Measurements from ENCODE around the gene ERBB4.
"Not testable (repeated sequence)": the region's sequence is repeated elsewhere in the genome, so short reads cannot be mapped to it uniquely, and the experiment has no call there.

The ERBB4 gene

DNA sequence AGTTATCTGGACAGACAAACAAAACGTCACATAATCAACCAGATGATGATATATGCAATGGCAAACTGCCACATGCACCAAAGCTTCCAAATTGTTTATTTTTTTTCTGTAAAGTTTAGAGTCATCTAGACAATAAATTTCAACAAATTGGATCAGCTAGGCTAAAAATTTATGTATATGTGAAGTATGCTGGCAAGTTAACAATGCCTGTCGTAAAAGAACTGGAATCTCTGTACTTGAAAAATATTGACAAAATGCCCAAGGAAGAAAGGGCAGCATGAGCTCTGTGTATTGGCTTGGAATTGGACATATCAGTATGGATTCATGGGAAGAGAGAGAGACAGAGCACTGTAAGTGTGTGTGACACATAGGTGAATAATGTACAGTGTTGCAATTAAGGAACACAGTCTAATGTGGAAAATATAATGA is 309.8 kb downstream of the ERBB4 start:
- DNase-seq: no peak

GRCh38 chr2:212227755-212228154 is 310.8 kb downstream of the ERBB4 start:
- DNase-seq: peak in 4 of 56 donors; percentile 1 to 49 (median 2)

GRCh38 chr2:212226114-212226513 is 312.5 kb downstream of the ERBB4 start:
- DNase-seq: no peak

- no peak for DNase-seq
Observed at GRCh38 chr2:212223696-212224095, 314.9 kb downstream of the ERBB4 start.

DNA sequence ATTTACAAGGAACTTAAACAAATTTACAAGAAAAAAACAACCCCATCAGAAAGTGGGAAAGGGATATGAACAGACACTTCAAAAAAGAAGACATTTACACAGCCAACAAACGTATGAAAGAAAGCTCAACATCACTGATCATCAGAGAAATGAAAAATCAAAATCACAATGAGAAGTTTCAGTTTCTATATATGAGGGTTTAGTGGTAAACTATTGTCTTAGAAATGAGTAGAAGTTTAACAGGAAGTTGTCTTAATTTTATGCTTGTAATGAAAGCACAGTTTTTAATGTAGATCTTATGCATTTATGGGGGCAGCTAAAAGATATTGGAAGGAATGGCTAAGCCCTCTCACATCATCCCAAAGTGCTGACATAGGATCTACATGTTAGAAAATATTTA is 325.4 kb downstream of the ERBB4 start:
- no peak for DNase-seq

DNA sequence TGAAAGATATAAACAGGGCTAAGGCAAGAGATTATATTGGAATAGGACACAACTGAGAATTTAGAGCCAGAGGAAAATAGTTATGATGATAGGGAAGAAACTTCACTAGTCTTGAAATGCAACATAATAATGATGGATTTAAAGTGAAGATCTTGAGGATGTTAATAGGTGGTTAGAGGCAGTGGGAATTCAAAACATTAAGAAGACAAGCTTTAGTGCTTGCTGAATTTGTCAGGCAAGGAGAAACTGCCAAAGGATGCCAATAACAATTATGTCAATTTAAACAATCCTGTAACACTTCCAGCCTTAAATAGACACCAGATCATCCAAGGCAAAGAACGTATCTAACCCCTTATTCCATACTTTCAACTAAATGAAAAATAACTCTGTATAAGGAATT is 330.1 kb downstream of the ERBB4 start:
- no peak for DNase-seq

GRCh38 chr2:212197776-212198175 is 340.8 kb downstream of the ERBB4 start:
- DNase-seq: no peak

- no peak for DNase-seq
Observed at GRCh38 chr2:212195626-212196025, 343.0 kb downstream of the ERBB4 start.

- no peak for DNase-seq
Observed at GRCh38 chr2:212194396-212194795, 344.2 kb downstream of the ERBB4 start.

- DNase-seq: no peak
Observed at GRCh38 chr2:212193803-212194202, 344.8 kb downstream of the ERBB4 start.

GRCh38 chr2:212193056-212193455 is 345.5 kb downstream of the ERBB4 start:
- DNase-seq: no peak

DNA sequence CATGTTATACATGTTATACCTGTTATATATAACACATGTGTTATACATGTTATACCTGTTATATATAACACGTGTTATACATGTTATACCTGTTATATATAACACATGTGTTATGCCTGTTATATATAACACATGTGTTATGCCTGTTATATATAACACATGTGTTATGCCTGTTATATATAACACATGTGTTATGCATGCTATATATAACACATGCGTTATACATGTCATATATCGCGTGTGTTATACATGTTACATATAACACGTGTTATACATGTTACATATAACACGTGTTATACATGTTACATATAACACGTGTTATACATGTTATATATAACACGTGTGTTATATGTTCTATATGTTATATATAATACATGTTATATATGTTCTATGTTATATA is 347.2 kb downstream of the ERBB4 start:
- DNase-seq: not testable (repeated sequence)

GRCh38 chr2:212186166-212186565 is 352.4 kb downstream of the ERBB4 start:
- no peak for DNase-seq

- no peak for DNase-seq
Observed at GRCh38 chr2:212181646-212182045, 357.0 kb downstream of the ERBB4 start.

DNA sequence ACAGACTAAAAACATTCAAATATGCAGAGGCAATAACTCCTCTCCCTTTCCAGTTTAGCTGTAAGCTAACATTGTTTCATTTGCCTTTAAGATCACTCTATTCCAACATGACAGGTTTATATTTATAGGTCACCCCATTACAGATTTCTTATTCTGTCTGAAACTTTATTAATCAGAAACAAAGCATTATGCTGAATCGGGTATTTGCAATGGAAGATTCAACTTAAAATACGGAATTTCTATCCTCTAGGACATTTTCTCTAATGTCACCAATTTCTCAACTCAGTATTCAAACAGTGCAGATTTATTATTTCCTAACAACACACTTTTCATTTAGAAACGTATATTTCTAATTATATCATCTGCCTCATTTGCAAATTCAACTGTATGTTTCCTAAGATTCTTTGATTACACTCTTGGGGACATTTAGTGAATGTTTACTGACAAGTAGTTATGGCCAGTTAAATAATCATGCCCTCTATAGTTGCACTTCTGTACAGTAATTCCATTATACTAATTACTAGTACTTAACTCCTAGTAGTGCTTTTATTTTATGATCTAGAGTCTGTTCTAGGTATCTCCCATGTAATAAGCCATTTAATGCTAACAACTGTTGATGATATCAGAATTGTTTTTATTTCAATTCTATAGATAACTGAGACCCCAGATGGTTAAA is 358.1 kb downstream of the ERBB4 start:
- DNase-seq: no peak

DNA sequence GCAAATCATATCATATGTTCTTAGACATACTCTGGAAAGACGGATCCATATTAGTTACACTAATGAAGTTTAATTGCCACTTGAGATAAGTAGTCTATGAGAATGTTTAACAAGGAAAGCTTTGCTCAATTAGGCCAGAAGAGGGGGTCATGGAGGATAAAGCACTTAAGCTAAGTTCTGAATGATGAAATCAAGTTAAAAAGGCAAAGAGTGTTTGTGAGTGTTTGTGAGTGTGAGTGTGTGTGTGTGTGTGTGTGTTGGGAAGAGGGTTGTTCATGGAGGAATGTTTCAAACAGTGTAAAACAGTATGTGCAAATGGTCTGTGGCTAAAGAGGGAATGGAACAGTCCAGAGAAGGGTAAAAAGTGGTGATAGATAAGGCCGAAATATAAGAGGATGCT is 360.9 kb downstream of the ERBB4 start:
- no peak for DNase-seq

DNA sequence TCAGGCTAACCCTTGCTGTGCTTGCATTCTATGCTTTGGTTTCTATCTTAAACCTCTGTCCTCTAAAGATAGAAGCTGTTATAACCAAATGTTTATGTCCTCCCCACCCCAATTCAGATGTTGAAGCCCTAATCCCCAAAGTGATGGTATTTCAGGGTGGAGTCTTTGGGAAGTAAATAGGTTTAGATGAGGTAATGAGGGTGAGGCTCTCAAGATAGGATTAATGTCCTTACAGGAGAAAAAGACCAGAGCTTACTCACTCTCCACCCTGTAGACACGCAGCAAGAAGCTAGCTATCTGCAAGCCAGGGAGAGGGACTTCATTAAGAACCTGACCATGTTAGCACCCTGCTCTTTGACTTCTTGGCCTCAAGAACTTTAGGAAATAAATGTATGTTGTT is 362.5 kb downstream of the ERBB4 start:
- DNase-seq: no peak

- no peak for DNase-seq
Observed at GRCh38 chr2:212173756-212174510, 364.7 kb downstream of the ERBB4 start.

DNA sequence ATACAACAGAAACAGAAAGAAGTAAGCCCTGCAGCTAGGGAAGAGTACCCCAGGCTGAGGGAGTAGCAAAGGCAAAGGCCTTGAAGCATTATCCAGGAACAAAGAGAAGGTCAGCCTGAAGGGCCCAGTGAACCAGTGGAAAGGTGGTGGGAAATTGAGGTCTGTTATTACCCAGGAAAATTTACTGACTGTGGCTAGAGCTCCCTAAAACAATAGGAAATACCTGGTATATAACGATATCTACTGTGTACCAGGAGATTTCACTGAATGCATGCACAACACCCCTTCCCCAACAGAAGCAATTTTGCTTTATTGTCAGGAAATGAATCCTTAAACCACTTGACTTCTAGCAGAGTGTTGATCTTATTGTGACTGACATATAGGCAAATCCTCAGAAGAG is 365.3 kb downstream of the ERBB4 start:
- no peak for DNase-seq

- no peak for DNase-seq
Observed at GRCh38 chr2:212170382-212170781, 368.2 kb downstream of the ERBB4 start.

GRCh38 chr2:212158081-212158480 is 380.5 kb downstream of the ERBB4 start:
- no peak for DNase-seq

GRCh38 chr2:212157012-212157411 is 381.6 kb downstream of the ERBB4 start:
- no peak for DNase-seq

- no peak for DNase-seq
Observed at GRCh38 chr2:212156088-212156487, 382.5 kb downstream of the ERBB4 start.
